OCI-M1 (cell line): ENCODE measurements around the gene TTLL8.

ENCODE experiments used
- DNase-seq: peaks from one replicate; lab custom pipeline; 2025; lab: John Stamatoyannopoulos, UW

TTLL8 gene

DNA sequence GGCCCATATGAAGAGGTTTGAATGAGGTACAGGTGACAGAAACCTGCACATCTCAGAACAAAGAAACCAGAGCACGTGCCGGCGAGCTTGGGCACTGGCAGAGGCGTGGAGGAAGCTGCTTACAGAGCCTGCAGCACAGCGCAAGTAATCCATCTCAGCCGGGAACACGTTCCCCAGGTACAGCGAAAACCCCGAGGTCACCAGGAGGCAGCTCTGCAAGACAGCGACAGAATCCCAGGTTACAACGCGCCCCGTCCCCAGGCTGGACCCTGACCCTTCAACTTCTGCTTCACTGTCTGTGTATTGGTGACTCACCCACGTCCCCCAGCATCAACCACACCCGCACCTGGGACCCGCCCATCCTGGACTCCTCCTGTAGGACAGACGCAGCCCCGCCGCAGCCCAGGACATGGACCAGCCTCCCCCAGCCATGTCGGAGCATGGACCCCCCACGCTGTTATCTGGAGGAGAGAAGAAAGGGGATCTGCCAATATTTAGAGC lies 24.9 kb upstream of the TTLL8 start:
- no peak for DNase-seq

DNA sequence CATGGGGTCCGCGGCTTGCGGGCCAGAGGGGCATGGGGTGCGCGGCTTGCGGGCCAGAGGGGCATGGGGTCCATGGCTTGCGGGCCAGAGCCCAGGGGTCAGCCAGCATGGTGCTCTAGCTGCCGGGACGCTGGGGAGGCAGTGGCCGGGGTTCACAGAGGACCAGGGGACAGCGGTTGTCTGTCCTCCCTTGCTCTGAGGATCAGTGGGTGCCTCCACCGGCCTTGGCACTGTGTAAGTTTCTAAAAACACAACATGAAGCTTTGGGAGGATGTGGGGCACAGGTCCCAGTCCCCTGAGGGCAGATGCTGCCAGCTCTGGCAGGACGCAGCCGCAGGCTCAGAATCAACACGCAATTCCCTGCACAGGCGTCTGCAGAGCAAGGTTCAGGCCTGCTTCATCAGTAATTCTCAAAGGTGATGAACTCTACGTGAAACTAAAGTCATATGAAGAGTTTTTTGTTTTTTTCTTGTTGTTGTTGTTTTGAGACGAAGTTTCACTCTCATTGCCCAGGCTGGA lies 24.2 kb upstream of the TTLL8 start:
- no peak for DNase-seq

DNA sequence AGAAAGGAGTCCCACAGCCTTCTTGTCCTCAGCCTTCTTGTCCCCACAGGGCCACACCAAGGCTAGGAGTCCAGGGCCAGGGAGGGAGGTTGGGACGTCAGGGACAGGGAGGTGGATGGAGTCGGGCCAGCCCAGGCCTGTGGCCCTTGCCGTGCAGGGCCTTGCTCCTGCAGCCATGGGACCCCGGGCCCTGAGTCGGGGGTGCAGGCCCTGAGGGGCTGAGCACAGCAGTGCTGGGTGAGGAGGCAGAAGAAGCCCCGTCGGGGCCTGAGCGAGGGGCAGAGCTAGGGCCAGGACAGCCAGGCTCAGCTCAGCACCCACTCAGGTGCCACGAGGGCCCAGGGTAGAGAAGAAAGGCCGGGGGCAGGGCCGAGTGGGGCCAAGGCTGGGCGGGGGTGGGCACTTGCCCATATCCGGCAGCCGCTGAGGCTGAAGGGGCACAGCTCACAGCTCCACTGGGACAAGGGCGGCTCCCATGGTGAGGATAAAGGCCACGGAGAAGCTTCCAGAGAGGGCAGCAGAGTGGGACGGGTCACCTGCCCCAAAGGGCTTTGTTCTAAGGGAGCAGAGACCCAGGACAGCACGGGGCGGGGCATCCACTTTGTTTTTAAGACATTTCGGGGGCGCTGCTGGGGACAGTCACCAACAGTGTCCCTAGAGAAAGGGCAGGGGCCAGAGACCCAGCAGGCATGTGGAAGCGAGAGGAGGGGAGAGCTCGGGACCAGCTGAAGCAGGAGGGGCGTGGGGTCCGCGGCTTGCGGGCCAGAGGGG lies 23.5 kb upstream of the TTLL8 start:
- DNase-seq = no peak

DNA sequence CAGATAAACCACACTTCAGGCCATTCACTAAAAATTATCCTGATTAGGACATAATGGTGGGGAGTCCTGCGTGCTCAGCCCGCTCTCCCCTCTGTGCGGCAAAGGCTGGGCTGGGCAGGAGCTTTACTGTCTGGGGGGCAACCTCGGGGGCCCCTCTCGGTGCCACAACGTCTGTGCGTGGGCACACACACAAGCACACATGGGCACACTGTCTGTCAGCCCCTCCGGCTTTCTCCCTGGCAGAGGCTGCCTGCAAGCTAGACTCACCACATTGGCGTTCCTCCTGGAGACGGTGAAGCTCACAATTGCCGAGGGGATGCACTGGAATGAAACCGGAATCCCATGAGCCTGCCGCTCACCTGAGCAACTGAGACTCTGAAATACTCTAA lies 22.0 kb upstream of the TTLL8 start:
- DNase-seq = no peak

DNA sequence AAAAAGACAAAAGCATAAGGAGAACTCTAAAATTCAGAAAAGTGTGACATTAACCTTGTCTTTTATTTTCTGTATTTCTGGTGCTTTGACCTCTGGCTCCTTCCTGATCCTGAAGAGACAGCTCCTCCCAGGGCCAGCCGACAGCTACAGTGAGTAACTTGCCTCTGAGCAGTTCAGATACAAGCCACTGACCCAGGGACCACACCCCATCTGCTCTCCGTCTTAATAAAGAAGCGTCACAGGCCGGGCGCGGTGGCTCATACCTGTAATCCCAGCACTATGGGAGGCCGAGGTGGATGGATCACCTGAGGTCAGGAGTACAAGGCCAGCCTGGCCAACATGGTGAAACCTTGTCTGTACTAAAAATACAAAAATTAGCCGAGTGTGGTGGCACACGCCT lies 20.7 kb upstream of the TTLL8 start:
- DNase-seq = no peak

DNA sequence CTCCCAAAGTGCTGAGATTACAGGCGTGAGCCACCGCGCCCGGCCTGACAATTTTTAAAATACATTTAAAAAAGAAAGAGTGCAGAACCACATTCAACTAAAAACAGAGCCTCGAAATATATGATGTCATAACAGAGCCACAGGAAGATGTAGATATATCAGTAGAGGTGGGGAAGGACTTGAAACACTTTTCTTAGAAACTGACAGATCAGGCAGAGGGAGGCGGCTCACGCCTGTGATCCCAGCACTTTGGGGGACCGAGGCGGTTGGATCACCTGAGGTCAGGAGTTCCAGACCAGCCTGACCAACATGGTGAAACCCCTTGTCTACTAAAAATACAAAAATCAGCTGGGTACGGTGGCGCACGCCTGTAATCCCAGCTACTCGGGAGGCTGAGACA lies 20.1 kb upstream of the TTLL8 start:
- DNase-seq = no peak

DNA sequence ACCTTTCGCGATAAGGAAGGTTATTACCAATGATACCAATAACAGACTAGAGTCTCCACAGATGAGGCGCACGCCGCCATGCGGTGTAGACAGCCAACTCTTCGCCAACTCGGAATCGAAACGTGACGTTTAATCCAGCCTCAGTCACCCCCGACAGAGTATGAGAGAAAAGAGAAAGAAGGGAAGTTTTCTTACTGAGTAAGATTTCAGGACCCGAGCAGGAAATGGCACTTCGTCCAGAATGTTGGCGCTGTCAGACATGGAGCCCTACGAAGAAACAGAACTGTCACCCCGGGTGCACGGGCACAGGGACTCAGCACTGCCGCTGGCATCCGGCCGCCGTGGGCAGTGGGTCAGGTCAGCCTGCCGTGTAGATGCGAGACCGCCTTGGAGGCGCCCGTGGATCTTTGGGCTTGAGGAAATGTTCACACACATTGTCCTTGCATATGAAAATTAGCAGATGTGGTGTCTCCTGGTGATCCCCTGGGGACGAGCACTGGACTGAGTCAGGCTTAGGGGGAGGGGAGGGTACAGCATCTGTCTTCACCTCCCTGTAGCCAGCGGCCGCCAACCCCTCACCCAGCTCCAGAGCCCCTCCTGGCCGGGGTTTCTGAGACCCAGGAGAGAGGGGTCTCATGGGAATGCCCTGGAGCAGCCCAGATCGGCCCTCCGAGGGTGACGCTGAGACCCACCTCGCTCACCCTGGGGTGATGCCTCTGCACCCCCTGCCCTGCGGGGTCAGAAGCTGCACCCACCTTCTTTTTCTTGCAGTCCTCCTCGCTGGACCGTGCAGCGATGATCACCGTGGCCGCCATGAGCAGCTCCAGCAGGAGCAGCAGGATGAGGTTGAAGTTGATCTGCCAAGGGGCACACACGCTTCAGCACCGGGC lies 18.8 kb upstream of the TTLL8 start:
- no peak for DNase-seq

DNA sequence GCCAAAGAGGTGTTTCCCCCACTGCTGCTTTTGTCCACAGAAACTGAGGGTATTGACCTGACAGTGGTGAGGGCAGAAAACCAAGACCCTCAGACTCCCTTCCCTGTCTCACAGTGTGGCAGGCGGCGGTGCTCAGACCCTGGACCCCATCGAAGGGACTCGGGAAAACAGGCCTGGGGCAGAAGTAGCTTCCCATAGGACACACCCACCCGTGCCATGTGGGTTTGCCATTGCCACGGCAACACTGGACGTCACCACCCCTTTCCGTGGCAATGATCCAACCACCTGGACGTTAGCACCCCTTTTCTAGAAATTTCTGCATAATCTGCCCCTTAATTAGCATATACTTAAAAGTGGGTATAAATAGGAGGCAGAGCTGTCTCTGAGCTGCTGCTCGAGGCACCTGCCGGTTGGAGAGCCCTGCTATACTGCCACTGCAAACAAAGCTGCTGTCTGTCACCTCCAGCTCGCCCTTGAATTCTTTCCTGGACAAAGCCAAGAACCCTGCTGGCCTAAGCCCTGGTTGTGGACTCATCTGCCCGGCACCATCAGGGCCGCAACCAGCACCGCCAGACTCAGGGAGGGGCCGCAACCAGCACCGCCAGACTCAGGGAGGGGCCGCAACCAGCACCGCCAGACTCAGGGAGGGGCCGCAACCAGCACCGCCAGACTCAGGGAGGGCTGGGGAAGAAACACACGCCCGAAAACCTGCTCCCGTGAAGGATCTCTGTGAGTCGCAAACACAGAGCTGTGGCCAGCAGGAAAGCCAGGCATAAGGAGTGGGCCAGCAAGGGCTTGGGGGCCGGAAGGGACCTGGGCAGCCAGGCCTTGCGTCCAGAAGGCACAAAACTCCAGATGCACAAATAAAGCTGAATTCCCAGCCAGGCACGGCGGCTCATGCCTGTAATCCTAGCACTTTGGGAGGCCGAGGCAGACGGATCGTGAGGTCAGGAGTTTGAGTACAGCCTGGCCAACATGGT lies 16.7 kb upstream of the TTLL8 start:
- DNase-seq = no peak

DNA sequence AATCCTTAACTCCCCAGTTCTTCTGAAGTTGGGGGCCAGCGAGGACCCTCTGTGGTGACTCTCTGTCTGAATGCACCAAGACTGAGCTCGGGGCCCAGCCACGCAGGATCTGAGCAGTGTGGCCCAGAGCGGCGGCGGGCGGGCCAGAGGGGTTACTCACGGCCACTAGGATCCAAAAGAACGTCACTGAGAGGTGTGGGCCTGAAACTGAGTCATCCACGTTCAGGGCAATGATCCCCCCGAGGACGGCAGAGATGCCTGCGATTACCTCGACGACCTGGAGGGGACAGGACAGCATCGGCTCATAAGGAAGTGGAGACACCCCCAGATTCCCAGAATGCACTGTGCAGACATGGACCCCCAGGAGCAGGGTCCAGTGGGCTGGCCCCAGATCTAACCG lies 16.0 kb upstream of the TTLL8 start:
- DNase-seq = no peak

DNA sequence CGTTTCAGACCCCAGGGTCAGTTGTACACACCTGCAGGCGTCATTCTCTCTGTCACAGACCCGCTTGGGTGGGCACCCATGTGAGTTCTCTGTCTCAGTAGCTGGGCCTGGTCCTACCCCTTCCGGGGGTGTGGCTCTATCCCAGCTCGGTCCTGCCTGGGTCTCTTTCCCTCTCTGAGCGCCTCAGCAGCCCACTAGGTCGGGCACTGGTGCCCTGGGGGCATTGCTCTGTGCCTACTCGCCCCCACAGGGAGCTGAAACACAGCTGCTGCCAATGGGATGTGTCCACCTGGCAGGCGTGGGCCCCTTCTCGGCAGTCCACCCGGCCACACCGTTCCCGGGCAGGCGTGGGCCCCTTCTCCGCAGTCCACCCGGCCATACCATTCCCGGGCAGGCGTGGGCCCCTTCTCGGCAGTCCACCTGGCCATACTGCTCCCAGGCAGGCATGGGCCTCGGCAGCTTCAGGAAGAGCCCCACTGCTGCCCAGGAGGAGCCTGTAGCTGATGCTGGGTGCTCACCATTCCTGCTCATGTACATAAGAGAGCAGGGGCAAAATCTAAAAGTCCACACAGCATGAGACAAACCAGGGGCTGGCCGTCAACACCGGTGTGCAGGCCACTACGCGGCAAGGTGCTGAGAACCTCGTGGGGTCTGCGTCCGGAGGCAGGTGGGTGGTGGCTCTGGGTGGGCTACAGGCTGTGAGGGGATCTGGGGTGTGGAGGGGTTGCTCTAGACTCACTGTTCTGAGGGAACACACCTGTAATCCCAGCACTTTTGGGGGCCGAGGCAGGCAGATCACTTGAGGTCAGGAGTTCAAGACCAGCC lies 14.8 kb upstream of the TTLL8 start:
- DNase-seq = no peak

DNA sequence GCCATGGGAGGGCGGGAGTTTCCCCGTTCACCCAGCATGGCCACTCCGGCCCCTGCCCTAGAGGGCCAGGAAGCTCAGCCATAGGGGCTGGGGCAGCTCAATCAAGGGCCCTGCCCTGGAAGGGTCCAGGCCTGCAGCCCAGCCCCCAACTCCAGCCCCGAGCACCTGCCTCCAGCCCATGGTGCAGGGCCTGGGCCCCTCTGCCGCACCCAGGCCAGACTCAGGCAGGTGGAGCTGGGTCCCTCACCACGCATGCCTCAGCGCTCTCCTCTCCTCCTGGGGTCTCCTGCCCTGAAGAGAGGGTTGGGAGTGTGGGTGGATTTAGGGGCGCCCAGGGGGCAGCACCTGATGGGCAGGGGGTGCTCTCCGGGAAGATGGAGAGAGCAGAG lies 14.1 kb upstream of the TTLL8 start:
- DNase-seq = no peak

DNA sequence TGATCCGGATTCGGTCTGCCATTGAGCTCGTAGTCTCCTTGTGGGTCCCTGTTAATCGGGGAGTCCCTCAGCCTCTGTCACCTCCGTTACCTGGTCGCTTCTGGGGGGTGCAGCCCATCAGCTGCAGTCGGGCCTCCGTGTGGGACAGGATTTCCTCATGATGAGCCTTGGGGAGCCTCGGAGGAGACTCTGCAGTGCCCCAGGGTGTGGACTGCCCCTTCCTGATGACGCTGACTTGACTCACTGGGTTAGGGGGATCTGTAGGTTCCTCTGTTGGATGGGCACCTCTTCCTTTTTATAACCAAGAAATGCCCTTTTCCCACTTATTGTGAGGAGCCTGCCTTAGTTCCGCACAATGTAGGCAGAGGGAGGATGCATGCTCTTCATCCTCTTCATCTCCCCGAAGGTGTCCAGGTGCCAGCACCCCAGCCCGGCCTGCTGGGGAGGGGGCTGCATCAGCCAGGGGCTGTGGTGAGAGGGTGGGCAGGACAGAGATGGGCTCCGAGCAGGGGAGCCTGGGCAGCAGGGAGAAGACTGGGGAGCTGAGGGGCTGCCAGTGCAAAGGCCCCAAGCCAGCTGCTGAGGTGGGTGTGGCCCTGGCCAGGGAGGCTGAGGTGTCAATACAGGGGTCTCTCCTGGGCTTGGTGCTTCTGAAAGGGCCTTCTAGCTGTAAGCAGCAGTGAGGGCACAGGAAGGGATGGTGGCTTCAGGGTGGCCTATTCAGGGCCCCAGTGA lies 13.5 kb upstream of the TTLL8 start:
- no peak for DNase-seq

DNA sequence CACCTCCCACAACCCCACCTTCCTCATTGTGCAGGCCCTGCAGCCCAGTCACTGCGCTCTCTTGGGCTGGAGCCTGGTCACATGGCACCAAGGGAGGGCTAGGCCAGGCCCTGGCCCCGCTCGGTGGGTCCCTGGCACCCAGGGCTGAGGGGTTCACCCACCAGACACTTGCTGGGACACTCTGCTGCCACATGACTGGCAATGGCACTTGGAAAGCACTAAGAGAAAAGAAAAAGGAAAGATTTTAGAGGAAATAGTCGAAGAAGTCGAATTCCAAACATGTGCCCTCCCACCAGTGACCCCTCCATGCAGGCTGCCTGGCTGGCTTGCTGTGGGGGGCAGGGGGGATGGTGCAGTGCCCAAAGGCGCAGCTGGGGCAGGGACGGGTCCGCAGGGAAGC lies 12.3 kb upstream of the TTLL8 start:
- no peak for DNase-seq

DNA sequence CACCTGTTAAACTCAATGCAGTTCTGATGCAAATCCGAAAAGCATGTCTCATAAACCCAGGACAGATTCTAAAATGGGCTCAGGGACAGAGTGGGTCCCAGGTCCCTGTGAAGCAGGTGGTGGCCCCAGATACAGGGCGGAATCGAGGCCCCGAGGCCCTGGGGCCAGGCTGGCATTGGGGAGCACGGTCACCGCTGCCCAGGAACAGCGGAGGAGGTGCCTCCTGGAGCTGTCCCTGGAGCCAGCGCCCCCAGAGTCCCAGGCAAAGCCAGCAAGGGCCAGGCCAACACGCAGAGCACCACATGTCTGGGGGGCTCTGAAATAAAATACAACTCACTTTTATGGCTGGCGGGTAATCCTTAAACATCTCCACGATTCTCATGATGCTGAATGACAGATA lies 10.0 kb upstream of the TTLL8 start:
- no peak for DNase-seq

DNA sequence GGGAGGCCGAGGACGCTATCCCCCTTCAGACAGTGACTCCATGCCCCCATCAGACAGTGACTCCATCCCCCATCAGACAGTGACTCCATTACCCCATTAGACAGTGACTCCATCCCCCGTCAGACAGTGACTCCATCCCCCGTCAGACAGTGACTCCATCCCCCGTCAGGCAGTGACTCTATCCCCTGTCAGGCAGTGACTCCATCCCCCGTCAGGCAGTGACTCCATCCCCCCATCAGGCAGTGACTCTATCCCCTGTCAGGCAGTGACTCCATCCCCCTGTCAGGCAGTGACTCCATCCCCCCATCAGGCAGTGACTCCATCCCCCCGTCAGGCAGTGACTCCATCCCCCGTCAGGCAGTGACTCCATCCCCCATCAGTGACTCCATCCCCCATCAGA lies 9.1 kb upstream of the TTLL8 start:
- DNase-seq = no peak

DNA sequence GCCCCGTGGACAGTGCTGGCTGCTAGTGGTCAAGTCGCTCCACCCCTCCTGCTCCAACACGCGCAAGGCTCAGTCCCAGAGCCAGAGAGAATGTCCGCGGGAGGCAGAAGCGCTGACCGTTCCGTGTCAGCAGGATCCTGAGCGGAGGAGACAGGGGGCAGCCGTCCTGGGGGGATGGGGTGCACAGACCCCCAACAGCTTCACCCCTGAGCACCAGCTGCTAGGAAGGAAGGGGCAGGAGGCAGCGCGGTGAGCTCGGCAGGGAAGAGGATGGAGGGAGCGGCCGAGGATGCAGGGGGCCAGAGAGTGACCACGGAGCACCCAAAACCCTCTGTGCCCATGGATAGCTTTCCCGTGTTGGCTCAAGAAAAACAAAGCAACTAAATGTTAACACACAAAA lies 6.4 kb upstream of the TTLL8 start:
- DNase-seq = no peak

DNA sequence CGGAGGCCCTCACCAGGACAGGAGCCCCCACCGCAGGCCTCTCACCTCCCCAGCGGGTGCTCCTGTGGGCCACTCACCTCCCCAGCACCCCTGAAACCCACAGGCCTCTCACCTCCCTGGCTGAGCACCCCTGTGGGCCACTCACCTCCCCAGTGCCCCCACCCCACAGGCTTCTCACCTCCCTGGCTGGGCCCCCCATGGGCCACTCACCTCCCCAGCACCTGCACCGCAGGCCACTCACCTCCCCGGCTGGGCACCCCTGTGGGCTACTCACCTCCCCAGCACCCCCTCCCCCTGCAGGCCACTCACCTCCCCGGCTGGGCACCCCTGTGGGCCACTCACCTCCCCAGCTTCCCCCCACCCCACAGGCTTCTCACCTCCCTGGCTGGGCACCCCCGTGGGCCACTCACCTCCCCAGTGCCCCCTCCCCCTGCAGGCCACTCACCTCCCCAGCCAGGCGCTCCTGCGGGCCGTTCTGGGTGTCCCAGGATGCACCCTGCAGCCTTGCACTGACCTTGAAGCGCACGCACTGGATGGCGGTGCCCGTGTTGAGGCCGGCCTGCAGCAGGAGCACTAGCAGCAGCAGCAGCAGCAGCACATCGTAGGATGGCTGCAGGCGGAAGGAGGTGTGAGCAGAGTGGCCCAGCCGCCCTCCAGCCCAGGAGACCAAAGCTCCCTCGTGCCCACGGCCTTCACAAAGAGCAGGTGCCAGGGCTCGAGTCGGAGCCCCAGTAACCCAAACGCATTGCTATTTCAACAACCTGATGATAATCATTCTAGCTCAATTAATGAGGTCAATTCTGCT lies 5.7 kb upstream of the TTLL8 start:
- no peak for DNase-seq

DNA sequence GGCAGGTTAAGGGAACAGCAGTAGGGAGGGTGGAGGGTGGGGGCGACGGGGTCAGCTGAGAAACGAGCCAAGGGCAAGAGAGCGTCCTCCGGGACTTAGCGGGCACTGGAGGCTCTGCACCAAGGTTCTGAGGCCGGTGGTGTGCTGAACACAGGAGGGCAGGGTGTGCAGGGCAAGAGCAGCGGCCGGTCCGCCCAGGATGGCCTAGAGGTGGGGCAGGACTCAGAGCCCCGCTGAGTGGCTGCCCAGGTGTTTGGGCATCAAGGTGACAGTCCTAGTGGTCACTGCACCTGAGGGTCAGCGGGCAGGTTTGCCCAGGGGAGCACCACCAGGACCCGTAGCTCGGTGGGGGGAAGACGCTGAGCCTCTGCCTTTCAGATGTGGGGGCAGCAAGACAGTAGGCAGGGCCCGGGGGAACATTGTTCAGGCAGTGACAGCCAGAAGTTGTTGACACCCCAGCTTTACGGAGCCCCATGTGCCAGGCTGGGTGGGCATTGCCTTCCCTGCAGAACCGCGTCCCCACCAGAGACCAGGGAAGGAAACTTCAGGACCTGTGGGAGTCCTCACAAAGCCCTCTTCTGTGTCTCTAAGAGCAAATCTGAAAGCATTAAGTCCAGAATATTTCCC lies 4.5 kb upstream of the TTLL8 start:
- no peak for DNase-seq

DNA sequence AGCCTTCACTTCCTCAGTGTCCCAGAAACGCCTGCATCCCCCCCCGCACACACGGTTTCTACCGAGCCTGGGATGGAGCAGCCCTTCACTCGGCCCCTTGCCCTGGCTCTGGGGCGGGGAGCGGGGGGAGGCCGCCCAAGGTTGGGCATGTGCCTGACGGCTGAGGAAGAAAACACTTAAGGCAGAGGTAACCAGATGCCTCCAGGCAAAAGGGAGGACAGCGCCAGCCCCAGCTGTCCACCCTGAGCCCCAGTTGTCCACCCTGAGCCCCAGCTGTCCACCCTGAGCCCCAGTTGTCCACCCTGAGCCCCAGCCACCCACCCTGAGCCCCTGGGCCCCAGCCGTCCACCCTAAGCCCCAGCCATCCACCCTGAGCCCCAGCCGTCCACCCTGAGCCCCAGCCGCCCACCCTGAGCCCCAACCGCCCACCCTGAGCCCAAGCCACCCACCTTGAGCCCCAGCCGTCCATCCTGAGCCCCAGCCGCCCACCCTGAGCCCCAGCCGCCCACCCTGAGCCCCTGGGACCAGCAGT lies 3.8 kb upstream of the TTLL8 start:
- no peak for DNase-seq
